H7 (cell line): Measurements from ENCODE around the gene IRF5. TPM values are rescaled to one million over a fixed set of nuclear protein-coding genes. Genes with fewer than 3 reads are reported as not detected.

Experiments used
- DNase-seq: peaks from one replicate; pipeline ENCODE4 v3.0.0; 2012
- H3K27me3 ChIP-seq: 2 replicates; pipeline ENCODE4 v1.6.0; 2011; ENCODE audit warnings: mild to moderate bottlenecking, low read length; ENCODE audit not compliant: control insufficient read depth, insufficient read depth
- H3K36me3 ChIP-seq: replicated peaks from 2 replicates; pipeline ENCODE4 v1.5.1; 2011; ENCODE audit warnings: low read length; ENCODE audit not compliant: control insufficient read depth, insufficient read depth
- H3K4me3 ChIP-seq: 2 replicates; pipeline ENCODE4 v1.5.1; 2011; ENCODE audit warnings: low read depth, mild to moderate bottlenecking, control low read depth, low read length, moderate library complexity; ENCODE audit not compliant: insufficient read depth
- total RNA-seq: library from RNA; depleted of rRNA; stranded (reverse); fragments of >200 nt; shearing (Covaris generic); gene quantifications from 2 replicates; pipeline ENCODE4 v1.2.3, GENCODE V29; 2014

The IRF5 gene
- total RNA-seq, 1 experiment from 2014 or later = 0.62 TPM

DNA sequence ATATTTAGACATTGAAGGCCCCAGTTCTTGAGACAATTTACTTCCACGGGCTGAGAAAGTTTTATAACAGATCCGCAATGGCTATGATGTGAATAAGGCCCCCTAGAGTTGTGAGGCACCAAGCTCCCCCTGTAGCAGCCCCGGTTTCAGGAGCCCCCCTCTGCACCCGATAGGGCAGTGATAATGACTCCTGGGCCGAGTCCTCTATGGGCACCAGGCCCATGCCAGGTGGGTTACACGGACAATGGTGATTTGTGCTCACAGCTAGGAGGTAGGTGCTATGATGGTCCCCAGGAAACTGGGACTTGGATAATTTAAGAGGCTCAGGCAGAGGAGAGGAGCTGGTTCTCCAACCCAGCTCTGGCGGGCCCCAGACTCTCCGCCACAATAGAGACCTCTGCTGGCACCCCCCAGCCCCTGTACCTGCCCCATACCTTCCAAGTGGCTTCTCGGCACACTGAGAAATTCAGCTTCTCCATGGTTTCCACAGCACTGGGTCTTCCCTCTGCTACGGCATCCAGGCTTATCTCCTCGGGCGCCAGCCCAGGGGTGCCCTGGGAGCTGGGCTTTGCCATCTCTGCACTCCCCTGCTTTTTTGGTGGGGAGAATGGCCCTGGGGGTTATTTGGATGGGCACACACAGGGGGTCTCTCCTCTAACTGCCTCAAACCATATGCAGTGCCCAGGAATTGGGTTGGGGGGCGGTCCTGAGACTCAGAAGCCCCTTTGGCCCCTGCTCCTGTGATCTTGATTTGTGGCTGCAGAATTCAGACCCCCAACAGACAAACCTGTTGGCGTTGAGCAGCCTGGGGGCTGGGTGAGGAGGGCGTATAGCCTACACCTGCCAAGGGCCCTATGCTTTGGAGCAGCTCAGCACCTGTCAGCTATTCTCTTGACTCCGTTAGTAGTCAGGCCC lies 15.0 kb upstream of the IRF5 start:
- Histone ChIP-seq H3K4me3 (no peak overlapping the region), H3K36me3 (no peaks in the 10 kb centered on the region), H3K27me3 (no peaks in the 10 kb centered on the region)
- peak; percentile 30 for DNase-seq

- H3K27me3 ChIP-seq = no peaks in the 10 kb centered on the region
- peak; percentile 15 for DNase-seq
- H3K36me3 ChIP-seq = no peaks in the 10 kb centered on the region
- H3K4me3 ChIP-seq = no peak overlapping the region
Observed at GRCh38 chr7:128923411-128923800, 14.3 kb upstream of the IRF5 start.

GRCh38 chr7:128924707-128925588 lies 12.8 kb upstream of the IRF5 start:
- Histone ChIP-seq H3K36me3 (no peaks in the 10 kb centered on the region), H3K27me3 (no peaks in the 10 kb centered on the region), H3K4me3 (no peak overlapping the region)
- DNase-seq = no peak

DNA sequence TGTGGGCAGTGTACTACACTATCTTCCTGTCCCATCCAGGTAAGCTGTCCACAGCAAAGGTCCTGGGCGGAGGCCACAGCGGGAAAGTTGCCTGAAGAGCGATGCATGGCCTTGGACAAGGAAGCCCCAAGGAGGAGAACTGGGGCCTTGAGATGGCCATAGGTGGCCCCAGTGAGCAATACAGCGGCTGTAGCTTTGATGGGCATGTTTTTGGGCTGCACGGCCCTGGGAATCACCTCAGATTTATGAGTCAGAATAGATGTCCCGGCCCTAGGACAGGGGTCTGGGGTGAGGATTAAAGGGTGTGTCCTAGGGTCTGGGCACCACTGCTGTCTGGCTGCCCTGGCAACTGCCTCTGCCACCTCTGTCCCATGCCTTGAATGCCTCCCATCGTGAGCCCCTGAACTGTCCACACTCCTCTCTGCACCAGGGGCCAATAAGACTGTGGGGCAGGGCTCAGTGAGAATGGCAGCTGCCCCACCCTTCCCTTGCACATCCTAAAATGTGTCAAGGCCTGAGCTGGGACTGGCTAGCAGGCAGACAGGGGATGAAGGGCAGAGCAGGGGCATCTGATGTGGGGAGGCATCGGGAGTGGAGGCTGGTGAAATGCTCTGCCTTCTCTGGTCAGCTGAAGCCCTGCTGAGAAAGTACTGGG lies 9.4 kb upstream of the IRF5 start:
- Histone ChIP-seq H3K4me3 (no peak overlapping the region), H3K27me3 (0 out of 2 replicates have a peak, but pooled peaks cover 2% of the 10 kb centered on the region), H3K36me3 (no peaks in the 10 kb centered on the region)
- DNase-seq = peak; percentile 39

DNA sequence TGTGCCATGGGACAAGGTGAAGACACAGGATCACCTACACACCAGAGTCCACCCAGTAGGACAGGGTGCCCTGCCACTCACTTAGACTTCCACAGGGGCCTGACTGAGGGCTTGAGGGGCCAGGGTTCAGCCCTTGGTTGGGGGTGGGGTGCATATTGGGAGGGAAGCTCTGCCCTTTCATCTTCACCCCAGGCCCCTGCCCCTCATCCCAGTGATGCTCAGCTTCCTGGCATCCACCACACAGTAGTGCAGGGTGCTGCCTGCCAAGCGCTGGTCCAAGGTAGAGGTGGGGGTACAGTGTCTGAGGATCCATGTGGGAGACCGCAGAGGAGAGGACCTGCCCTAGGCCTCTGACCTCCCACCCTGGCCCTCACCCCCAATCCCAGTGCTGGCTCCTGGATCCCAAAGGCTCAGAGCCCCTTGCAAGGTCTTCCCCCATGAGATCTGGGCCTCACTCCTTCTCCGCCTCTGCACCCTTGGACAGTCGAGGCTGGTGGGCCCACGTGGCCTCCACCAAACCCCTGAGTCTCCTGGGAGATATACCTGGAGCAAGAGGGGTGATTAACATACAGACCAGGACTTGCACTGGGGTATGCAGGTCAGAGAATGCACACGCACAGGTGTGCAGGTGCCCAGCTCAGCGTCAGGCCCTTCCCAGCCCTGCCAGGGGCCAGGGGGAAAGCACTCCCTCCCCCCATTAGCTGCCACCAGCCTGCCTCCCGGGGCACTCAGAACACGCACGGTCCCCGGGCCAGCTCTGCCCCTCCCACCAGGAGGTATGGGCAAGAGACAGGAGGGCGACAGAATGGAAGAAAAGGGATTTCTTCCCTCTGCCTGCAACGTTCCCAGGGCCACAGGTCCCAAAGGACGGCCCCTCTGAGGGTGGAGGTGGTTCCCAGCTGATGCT lies 8.6 kb upstream of the IRF5 start:
- DNase-seq = peak; percentile 39
- Histone ChIP-seq H3K4me3 (no peak overlapping the region), H3K36me3 (no peaks in the 10 kb centered on the region), H3K27me3 (0 out of 2 replicates have a peak, but pooled peaks cover 4% of the 10 kb centered on the region)

GRCh38 chr7:128931190-128931798 lies 6.4 kb upstream of the IRF5 start:
- peak; percentile 54 for DNase-seq

DNA sequence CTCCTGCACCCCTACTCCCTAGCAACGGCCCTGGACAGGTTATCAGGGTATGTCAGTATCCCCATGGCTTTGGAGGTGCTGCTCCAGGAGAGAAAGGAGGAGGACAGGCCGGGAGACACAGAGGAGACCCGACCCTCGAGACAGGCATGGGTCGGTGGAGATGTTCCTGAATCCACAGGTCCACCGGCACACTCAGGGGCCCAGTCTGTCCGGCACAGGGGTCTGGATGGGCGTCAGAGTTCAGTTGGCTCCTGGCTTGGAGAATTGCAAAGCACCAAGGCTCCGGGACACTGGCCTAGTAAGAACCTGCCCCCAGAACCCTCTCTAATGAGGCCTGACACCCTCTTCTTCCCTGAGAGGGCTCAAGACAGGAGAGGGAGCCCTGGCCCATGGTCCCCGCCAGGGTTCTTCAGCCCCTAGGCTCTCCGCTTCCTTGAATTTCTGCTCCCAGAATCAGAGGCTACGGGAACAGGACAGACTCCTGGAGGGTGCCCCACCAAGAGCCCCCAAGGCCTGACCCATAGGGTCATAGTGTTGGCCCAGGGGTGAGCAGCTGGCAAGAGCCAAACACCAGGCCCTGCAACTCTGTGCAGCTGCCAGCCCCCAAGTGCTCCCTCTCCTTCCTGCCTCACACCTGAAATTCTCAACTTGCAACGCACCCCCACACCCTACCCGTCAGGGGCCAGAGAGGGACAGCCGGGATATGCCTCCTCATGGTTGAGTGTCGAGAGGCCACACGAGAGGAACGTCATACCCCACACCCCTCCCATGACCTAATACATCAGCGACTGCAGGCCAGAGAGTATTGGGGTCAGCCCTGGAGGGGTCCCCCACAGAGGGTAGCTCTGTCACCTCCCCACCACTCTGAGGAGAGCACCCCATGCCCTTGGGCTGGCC lies 5.5 kb upstream of the IRF5 start:
- H3K36me3 ChIP-seq = no peaks in the 10 kb centered on the region
- DNase-seq = no peak
- H3K4me3 ChIP-seq = no peak overlapping the region
- H3K27me3 ChIP-seq = peaks cover 11% of the 10 kb centered on the region

More at GRCh38 chr7:128931190-128931798, 6.4 kb upstream of the IRF5 start:
- Histone ChIP-seq H3K4me3 (no peak overlapping the region), H3K27me3 (0 out of 2 replicates have a peak, but pooled peaks cover 4% of the 10 kb centered on the region), H3K36me3 (no peaks in the 10 kb centered on the region)

GRCh38 chr7:128932862-128933179 lies 4.9 kb upstream of the IRF5 start:
- Histone ChIP-seq H3K36me3 (no peaks in the 10 kb centered on the region), H3K4me3 (no peak overlapping the region), H3K27me3 (peaks cover 17% of the 10 kb centered on the region)
- no peak for DNase-seq

DNA sequence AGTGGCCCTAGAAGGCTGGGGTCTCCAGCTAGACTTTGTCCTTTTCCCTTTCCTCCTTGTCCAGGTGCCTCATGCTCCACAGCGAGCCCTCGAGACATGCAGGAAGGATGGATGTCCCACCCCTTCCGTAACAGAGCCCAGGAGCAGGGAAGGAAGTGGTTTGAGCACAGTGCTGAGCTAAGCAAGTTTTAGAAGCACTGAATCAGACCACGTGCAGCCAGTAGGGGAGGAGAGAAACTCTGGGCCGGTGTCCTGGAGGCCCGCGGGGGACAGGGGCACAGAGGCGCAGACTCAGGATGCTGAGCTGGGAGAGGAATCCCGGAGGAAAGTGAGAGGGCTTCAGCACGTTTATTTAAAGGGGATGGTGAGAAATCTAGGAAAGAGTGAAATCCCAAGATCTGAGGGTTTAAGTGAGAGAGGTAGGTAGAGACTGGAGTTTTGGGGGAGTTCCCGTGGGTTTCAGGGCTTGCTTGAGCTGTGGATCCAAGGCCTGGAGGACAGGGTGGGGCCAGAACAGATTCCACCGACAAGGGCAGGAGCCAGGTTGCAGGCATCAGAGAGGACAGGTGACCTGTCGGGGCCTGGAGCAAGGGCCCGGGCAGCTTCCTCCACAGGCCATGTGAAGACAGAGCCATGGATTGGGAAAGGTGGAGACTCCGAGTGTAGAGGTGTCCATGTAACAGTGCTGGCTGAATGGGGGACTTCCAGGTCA lies 4.4 kb upstream of the IRF5 start:
- no peak overlapping the region for H3K4me3 ChIP-seq
- no peaks in the 10 kb centered on the region for H3K36me3 ChIP-seq
- H3K27me3 ChIP-seq = peaks cover 22% of the 10 kb centered on the region
- peak; percentile 56 for DNase-seq

DNA sequence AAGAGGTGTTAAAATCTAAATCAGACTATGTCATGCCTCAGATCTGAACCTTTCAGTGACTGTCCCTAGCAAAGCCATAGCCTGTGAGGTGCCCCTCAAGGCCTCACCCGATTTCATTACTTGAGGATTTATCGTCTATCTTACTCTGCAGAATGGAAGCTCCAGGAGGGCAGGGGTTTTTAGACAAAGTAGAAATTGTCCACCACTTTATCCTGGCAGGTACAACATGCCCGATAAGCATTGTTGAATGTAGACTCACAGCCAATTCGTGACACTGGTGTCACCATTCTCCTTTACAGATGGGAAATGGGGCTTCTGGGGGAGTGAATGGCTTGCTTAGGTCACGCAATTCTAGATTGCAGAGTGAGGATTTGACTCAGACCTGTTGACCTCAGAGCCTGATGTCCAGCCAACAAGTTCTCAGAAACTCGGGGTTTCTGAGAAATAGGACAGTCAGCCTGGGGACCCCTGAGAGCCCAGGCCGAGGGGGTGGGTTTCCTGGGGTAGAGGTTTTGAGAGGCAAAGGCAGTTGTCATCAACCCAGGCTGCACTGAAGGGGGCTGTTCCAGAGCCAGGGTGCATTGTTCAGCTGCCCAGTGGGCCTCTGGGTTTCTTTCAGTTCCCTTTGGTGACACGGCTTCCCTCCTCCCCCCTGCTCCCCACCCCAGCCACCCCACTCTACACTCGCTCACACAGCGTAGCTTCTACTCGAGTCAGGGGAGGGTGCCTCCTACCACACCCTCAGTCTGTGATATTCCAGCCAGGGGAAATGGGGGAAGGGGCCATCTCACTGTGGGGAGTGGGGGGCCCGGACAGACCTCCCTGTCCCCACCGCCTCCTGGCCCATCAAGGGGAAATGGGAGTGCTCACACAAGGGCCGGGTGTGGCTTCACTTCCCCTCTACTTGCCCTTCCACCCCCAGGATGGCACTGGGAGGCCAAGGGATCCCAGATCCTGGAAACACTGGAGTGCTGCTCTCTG lies 3.1 kb upstream of the IRF5 start:
- no peaks in the 10 kb centered on the region for H3K36me3 ChIP-seq
- H3K4me3 ChIP-seq = no peak overlapping the region
- H3K27me3 ChIP-seq = peaks cover 35% of the 10 kb centered on the region
- DNase-seq = no peak

GRCh38 chr7:128935342-128935730 lies 2.4 kb upstream of the IRF5 start:
- peaks cover 38% of the 10 kb centered on the region for H3K27me3 ChIP-seq
- DNase-seq = no peak

More at GRCh38 chr7:128935342-128935730, 2.4 kb upstream of the IRF5 start:
- Histone ChIP-seq H3K4me3 (no peak overlapping the region), H3K36me3 (no peaks in the 10 kb centered on the region)
